NCI-H524 (cell line): ENCODE measurements around the gene CREB5.

Experiments used
- DNase-seq, 2 experiments: peaks; one replicate each; lab custom pipeline; 2025; lab: John Stamatoyannopoulos, UW

The CREB5 gene

DNA sequence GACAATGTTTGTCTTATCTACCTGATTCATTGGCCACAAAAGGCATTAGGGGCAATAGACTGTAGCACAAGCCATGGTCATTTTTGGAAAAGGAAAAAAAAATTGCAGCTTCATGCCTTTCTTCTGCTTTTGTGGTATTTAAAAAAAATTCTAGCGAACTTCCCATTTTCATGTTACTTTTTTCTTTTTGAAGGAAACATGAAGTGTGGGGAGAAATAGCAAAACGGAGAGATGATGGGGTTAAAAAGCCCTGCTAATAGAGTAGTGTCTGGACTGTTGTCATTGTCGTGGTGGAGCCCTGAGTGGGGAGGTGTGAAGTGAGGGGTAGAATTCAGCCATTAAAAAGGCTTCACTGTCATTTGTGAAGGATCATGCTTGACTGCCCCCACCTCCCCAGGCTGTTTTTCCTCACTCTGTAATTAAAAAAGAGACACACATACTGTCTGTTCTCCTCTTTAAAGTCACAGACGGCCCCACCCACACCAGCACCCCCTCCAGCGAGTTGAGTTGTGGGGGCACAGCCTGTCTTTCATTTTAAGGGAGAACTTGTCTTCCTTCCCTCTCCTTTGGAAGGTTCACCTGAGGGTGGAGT lies 272.4 kb downstream of the CREB5 start:
- DNase-seq = no peak

GRCh38 chr7:28685242-28685643 lies 272.9 kb downstream of the CREB5 start:
- DNase-seq = no peak

GRCh38 chr7:28685644-28686417 lies 273.5 kb downstream of the CREB5 start:
- no peak for DNase-seq

DNA sequence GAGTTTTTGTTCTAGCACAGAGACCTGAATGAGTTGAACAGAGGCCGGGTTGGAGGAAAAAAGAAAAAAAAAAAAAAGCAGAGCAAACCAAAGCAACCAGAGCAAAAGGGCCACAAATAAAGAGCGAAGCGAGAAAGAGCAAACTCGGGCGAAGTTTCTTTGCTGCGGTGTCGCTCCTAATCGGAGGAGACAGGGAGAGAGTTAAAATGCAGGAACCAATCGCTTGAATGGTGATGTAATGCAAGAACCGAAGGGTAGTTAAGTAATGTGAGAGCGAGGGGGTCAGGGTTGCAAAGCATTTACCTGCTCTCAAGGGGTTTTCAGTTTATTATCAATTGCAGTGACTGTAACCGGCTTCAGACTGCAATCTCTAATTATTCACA lies 274.1 kb downstream of the CREB5 start:
- no peak for DNase-seq

- no peak for DNase-seq
Observed at GRCh38 chr7:28687537-28687936, 275.2 kb downstream of the CREB5 start.

- DNase-seq = no peak
Observed at GRCh38 chr7:28688174-28688573, 275.9 kb downstream of the CREB5 start.

- no peak for DNase-seq
Observed at GRCh38 chr7:28688651-28689050, 276.3 kb downstream of the CREB5 start.

- no peak for DNase-seq
Observed at GRCh38 chr7:28695300-28696295, 283.3 kb downstream of the CREB5 start.

GRCh38 chr7:28697913-28698563 lies 285.7 kb downstream of the CREB5 start:
- DNase-seq = no peak

DNA sequence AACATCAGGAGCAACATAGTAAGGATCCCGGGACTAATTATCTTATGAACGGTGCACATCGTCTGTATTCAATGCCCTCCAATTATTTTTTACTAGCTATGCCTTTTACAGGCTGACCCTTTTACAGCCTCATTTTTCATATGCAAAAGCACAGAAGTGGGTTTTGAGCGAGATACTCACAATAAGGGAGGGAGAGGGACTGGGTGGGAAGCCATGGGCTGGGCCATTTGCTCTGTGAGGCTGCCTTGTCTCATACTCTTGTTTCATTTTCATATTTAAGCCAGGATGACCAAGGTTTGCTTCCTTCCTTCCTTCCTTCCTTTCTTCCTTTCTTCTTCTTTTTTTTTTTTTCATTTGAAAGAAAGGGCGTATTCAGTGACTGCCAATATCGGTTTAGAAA lies 286.5 kb downstream of the CREB5 start:
- no peak for DNase-seq

DNA sequence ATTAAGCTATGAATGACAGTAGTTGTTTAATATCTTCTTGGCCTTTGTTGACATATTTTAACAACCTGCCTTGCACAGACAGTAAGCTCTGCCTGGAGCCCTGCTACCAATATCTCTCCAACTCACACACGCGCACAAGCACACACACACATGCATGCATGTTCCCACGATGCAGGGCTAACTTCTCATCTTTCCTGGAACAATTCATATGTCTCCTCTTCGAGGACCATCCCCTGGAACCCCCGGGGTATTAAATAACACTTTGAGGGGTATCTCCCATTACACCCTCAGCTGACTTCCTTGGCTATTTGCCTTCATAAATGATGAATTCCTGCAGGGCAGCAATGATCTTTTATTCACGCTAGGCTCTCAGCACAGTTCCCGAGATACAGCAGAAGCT lies 287.8 kb downstream of the CREB5 start:
- DNase-seq = peak in 1 of 2 experiments; percentile 3

DNA sequence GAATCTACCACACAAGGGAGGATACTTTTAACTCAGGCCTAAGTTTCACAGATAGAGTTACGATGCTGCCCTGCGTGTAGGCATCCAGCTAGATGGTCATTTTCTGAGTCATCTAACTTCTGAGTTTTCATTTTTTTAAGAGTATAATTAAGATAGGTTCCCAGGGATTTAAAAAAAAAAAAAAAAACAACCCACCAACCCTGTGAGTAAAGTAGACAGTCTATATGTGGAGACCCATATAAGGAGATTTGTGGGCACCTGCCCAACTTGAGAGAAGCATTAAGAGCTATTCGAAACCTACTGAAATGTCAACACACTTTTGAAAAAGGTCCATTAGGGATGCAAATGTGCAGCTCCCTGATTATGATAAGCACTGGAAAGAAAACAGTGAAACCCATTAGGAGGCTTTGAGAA lies 288.5 kb downstream of the CREB5 start:
- DNase-seq = peak in 1 of 2 experiments; percentile 15

GRCh38 chr7:28701731-28702130 lies 289.4 kb downstream of the CREB5 start:
- DNase-seq = no peak

- DNase-seq = no peak
Observed at GRCh38 chr7:28702171-28702570, 289.9 kb downstream of the CREB5 start.

- DNase-seq = peak in 1 of 2 experiments; percentile 64
Observed at GRCh38 chr7:28703037-28703765, 290.9 kb downstream of the CREB5 start.

- DNase-seq = no peak
Observed at GRCh38 chr7:28704706-28705105, 292.4 kb downstream of the CREB5 start.

GRCh38 chr7:28705350-28705749 lies 293.0 kb downstream of the CREB5 start:
- no peak for DNase-seq

DNA sequence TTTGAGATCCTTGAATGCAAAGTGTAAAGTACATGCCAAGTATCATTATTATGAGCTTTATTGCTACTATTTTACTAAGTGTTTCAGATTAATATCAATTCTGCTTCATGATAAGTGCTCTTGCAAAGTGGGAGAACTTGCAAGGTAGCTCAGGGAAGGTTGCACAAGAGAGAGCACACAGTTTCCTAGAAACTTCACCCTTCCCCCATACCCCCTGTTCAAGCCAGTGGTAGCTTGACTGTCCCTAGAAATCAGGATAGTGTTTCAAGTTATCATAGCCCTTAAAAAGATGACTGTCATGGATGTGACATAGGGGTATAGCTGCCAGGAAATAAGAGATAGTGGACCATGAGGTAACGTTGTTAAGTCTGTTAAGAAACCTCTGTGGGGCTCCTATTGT lies 294.3 kb downstream of the CREB5 start:
- DNase-seq = no peak

GRCh38 chr7:28707291-28707690 lies 295.0 kb downstream of the CREB5 start:
- no peak for DNase-seq

DNA sequence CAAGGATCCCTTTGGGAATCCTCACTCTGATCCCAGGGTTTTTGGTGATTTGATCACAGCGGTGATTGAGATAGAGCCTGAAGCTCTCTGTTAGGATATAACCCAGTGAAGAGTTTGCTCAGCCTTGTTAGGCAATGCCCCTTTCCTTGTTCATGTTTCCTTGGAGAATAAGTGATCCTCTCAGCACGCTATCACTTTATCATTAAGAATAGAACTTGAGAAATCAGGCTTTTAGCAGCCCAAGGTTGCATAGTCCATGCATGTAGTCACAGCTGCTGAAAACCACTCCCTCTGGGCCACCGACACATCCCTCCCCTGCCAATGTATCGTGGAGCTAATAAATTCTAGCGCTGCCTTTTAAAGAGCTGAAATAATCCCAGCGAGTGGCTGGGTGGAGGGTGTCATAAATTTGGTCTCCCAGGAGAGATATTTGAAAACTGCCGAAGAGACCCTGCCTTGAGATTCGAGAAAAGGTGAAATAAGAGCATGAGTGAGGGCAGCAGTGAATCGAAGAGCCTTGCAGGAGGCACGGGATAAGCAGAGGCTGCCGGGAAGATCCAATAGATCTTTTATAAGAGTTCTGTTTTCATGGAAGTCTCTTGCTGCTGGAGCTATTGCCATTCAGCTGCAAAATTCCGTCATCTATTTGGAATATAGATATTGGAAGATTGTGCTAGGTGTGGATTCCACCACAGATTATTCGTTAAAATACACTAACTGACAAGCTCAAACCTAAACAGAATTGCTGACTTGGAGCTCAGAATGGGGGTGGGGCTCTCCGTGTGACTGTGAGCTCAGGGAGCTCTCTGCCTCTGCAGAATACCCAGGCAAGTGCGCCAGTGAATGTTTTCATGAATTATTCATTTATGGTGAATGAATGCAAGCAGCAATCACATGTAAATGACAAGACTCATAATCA lies 296.0 kb downstream of the CREB5 start:
- no peak for DNase-seq
